GM18909 (cell line): ENCODE measurements around the gene CLDN7.
A peak's percentile ranks its signal among the peaks of the same experiment; 100 is the strongest.

ENCODE experiments used
- ATAC-seq: cut with Tn5 transposase; IDR thresholded peaks from one replicate; pipeline ENCODE4 v1.9.1; 2021; ENCODE audit warnings: mild to moderate bottlenecking; ENCODE audit not compliant: unreplicated experiment, poor library complexity

The CLDN7 gene

GRCh38 chr17:7262192-7262934 is at the start of gene CLDN7:
Gene CLDN7 (minus strand): TSS chr17:7262478. CDS start chr17:7262043, 435 bp downstream.
- ATAC-seq, result no peak

- ATAC-seq, result no peak
Measured at GRCh38 chr17:7311110-7311705, 48.9 kb upstream of the CLDN7 start.

GRCh38 chr17:7309628-7310027 is 47.4 kb upstream of the CLDN7 start:
- no peak for ATAC-seq

- no peak for ATAC-seq
Measured at GRCh38 chr17:7308625-7309433, 46.6 kb upstream of the CLDN7 start.

- peak; percentile 1 for ATAC-seq
Measured at GRCh38 chr17:7307686-7308624, 45.7 kb upstream of the CLDN7 start.

GRCh38 chr17:7306911-7307685 is 44.8 kb upstream of the CLDN7 start, which contains the start of gene EIF5A:
Gene EIF5A (plus strand): TSS chr17:7307628. CDS start chr17:7309636, 2,008 bp downstream.
- peak; percentile 70 for ATAC-seq

- ATAC-seq, result no peak
Measured at GRCh38 chr17:7304179-7304578, 41.9 kb upstream of the CLDN7 start.

- ATAC-seq, result no peak
Measured at GRCh38 chr17:7296189-7296861, 34.0 kb upstream of the CLDN7 start.

- ATAC-seq, result no peak
Measured at GRCh38 chr17:7295230-7296180, 33.2 kb upstream of the CLDN7 start.

GRCh38 chr17:7294614-7295153 is 32.4 kb upstream of the CLDN7 start, which contains the start of gene YBX2:
Gene YBX2 (minus strand): TSS chr17:7294639. CDS start chr17:7294500, 139 bp downstream.
- no peak for ATAC-seq

GRCh38 chr17:7293816-7294613 is 31.7 kb upstream of the CLDN7 start:
- ATAC-seq, result no peak

GRCh38 chr17:7293159-7293558 is 30.9 kb upstream of the CLDN7 start:
- no peak for ATAC-seq

GRCh38 chr17:7292729-7293128 is 30.5 kb upstream of the CLDN7 start:
- no peak for ATAC-seq

GRCh38 chr17:7292194-7292593 is 29.9 kb upstream of the CLDN7 start:
- no peak for ATAC-seq

- ATAC-seq, result no peak
Measured at GRCh38 chr17:7290685-7291084, 28.4 kb upstream of the CLDN7 start.

- no peak for ATAC-seq
Measured at GRCh38 chr17:7290166-7290565, 27.9 kb upstream of the CLDN7 start.
